A549 (cell line): ENCODE data around the gene SASH1.

Experiments used
- CTCF ChIP-seq: fragments of >200 bp; sonication (Bioruptor Twin); formaldehyde crosslinking; IDR thresholded peaks from 3 replicates; pipeline ENCODE4 v1.5.1; 2016
- MAFK ChIP-seq: fragments of 450-650 bp; IDR thresholded peaks from 2 replicates; pipeline ENCODE4 v1.6.1; 2014; ENCODE audit not compliant: partially characterized antibody
- RARB ChIP-seq: fragments of 250-450 bp; sonication (Bioruptor Pico); IDR thresholded peaks from 2 replicates; pipeline ENCODE4 v1.8.0; 2021; ENCODE audit warnings: mild to moderate bottlenecking, moderate library complexity
- SMC3 ChIP-seq: fragments of >200 bp; sonication (Bioruptor Twin); formaldehyde crosslinking; IDR thresholded peaks from 3 replicates; pipeline ENCODE4 v1.6.1; 2018; ENCODE audit warnings: inconsistent platforms
- USF2 ChIP-seq: fragments of 450-650 bp; IDR thresholded peaks from 2 replicates; pipeline ENCODE4 v1.6.1; 2014; ENCODE audit warnings: antibody characterized with exemption
- TF ChIP-seq, protein P1 (sequence below): fragments of 200-600 bp; sonication (generic); IDR thresholded peaks from 2 replicates; pipeline ENCODE4 v1.6.1; 2016; ENCODE audit warnings: antibody characterized with exemption, mild to moderate bottlenecking, moderate library complexity

DNA sequence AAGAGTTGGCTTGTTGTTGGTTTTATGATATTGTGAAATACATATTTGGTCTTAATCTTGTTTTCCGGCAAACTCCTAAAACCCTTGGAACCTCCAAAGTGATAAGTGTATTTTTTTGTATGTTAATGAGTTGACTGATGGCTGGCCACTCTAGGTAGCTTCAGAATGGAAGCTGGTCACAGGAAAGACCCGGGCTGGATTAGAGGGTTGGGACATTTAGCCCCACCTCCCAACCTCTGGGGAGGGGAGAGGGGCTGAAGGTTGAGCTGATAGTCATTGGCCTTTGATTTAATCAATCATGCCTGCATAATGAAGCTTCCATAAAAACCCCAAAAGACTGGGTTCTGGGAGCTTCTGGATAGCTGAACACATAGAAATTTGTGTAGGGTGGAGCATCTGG lies 42.7 kb downstream of the SASH1 start:
- TF ChIP-seq CTCF (no peak), RARB (CRISPR knock-in tag) (no peak), SMC3 (no peak), USF2 (no peak), MAFK (no peak)
- TF ChIP-seq, protein P1, sequence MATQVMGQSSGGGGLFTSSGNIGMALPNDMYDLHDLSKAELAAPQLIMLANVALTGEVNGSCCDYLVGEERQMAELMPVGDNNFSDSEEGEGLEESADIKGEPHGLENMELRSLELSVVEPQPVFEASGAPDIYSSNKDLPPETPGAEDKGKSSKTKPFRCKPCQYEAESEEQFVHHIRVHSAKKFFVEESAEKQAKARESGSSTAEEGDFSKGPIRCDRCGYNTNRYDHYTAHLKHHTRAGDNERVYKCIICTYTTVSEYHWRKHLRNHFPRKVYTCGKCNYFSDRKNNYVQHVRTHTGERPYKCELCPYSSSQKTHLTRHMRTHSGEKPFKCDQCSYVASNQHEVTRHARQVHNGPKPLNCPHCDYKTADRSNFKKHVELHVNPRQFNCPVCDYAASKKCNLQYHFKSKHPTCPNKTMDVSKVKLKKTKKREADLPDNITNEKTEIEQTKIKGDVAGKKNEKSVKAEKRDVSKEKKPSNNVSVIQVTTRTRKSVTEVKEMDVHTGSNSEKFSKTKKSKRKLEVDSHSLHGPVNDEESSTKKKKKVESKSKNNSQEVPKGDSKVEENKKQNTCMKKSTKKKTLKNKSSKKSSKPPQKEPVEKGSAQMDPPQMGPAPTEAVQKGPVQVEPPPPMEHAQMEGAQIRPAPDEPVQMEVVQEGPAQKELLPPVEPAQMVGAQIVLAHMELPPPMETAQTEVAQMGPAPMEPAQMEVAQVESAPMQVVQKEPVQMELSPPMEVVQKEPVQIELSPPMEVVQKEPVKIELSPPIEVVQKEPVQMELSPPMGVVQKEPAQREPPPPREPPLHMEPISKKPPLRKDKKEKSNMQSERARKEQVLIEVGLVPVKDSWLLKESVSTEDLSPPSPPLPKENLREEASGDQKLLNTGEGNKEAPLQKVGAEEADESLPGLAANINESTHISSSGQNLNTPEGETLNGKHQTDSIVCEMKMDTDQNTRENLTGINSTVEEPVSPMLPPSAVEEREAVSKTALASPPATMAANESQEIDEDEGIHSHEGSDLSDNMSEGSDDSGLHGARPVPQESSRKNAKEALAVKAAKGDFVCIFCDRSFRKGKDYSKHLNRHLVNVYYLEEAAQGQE, result no peak
